A549 (cell line): ENCODE data around the gene SBNO2. TPM values are rescaled to one million over a fixed set of nuclear protein-coding genes. Genes with fewer than 3 reads are reported as not detected.

Experiments
- ATAC-seq, 2 experiments: fragments of 200-7000 bp in 1 of 2; fragments of >200 bp in 1 of 2; cut with Nextera tagmentation in 1 of 2; cut with Tn5 transposase in 1 of 2; 3 replicates each; pipeline versions ENCODE4 v1.8.0 to v1.9.1; 2018 to 2020; ENCODE audit warnings: mild to moderate bottlenecking in 1 of 2, moderate library complexity in 1 of 2
- CTCF ChIA-PET: fragments of 300-600 bp; sonication (Branson Sonifier 250); formaldehyde crosslinking; extraction: SDS; loops from one replicate; lab custom pipeline; 2021; ENCODE audit warnings: antibody characterized with exemption, inconsistent platforms; lab: Yijun Ruan, JAX
- POLR2A ChIA-PET: fragments of 350-600 bp; formaldehyde crosslinking; extraction: SDS; loops from one replicate; lab custom pipeline; 2021; ENCODE audit warnings: antibody characterized with exemption, inconsistent platforms; lab: Yijun Ruan, JAX
- DNase-seq, 2 experiments: peaks; one replicate each; pipeline versions ENCODE4 v3.0.0 to v3.0.0-alpha.2; 2011 to 2016; ENCODE audit warnings: low read depth in 1 of 2, low spot score in 1 of 2
- FAIRE-seq: peaks from 2 replicates; lab custom pipeline; 2011; peaks lifted over from hg19 to GRCh38; lab: Jason Lieb, UNC
- H3K27ac ChIP-seq, 2 experiments: fragments of >200 bp; sonication (Bioruptor Twin); formaldehyde crosslinking; 3 replicates each; pipeline ENCODE4 v1.5.1; 2016 to 2017
- H3K4me1 ChIP-seq: fragments of >200 bp; sonication (Bioruptor Twin); formaldehyde crosslinking; 3 replicates; pipeline ENCODE4 v1.6.1; 2016
- H3K4me2 ChIP-seq: fragments of >200 bp; sonication (Bioruptor Twin); formaldehyde crosslinking; 3 replicates; pipeline ENCODE4 v1.6.1; 2016
- H3K4me3 ChIP-seq: fragments of >200 bp; sonication (Bioruptor Twin); formaldehyde crosslinking; 3 replicates; pipeline ENCODE4 v1.5.1; 2016
- H3K9me3 ChIP-seq: fragments of >200 bp; sonication (Bioruptor Twin); formaldehyde crosslinking; 3 replicates; pipeline ENCODE4 v1.6.1; 2016
- CHD4 ChIP-seq: fragments of 200-600 bp; sonication (generic); IDR thresholded peaks from 2 replicates; pipeline ENCODE4 v1.6.1; 2016; ENCODE audit warnings: antibody characterized with exemption, mild to moderate bottlenecking, borderline replicate concordance
- E2F6 ChIP-seq: IDR thresholded peaks from 2 replicates; pipeline ENCODE4 v1.6.1; 2012; ENCODE audit warnings: low read depth, borderline replicate concordance
- EHF ChIP-seq: fragments of 250-450 bp; sonication (Bioruptor Pico); IDR thresholded peaks from 2 replicates; pipeline ENCODE4 v1.5.0; 2020; ENCODE audit warnings: mild to moderate bottlenecking
- ESRRA ChIP-seq: fragments of 150-350 bp; IDR thresholded peaks from 2 replicates; pipeline ENCODE4 v1.6.1; 2014; ENCODE audit warnings: mild to moderate bottlenecking, low read length, borderline replicate concordance
- GATA3 ChIP-seq: IDR thresholded peaks from 2 replicates; pipeline ENCODE4 v1.6.1; 2012; ENCODE audit warnings: borderline replicate concordance
- HES2 ChIP-seq: fragments of >200 bp; sonication (Bioruptor Twin); formaldehyde crosslinking; IDR thresholded peaks from 2 replicates; pipeline ENCODE4 v1.6.1; 2016
- HMGXB4 ChIP-seq: fragments of 250-450 bp; sonication (Bioruptor Pico); IDR thresholded peaks from 2 replicates; pipeline ENCODE4 v1.5.0; 2021; ENCODE audit warnings: mild to moderate bottlenecking, moderate library complexity, borderline replicate concordance
- HOXB13 ChIP-seq: fragments of 250-450 bp; sonication (Bioruptor Pico); IDR thresholded peaks from 2 replicates; pipeline ENCODE4 v1.5.0; 2020; ENCODE audit warnings: low read depth, mild to moderate bottlenecking, moderate library complexity
- KDM5A ChIP-seq: fragments of 200-600 bp; sonication (generic); IDR thresholded peaks from 2 replicates; pipeline ENCODE4 v1.6.1; 2016; ENCODE audit warnings: antibody characterized with exemption, mild to moderate bottlenecking
- NR3C1 ChIP-seq: fragments of >200 bp; sonication (Bioruptor Twin); formaldehyde crosslinking; IDR thresholded peaks from 3 replicates; pipeline ENCODE4 v1.6.1; 2017
- PHF8 ChIP-seq: fragments of 200-600 bp; sonication (generic); IDR thresholded peaks from 2 replicates; pipeline ENCODE4 v1.6.1; 2016; ENCODE audit warnings: low read depth, mild to moderate bottlenecking, antibody characterized with exemption, moderate library complexity, borderline replicate concordance
- POLR2AphosphoS2 ChIP-seq: conservative IDR thresholded peaks from 2 replicates; pipeline ENCODE4 v1.6.1; 2012; ENCODE audit warnings: low read length, improper control_type of control experiment, inconsistent platforms
- RNF2 ChIP-seq: fragments of 200-600 bp; sonication (generic); IDR thresholded peaks from 2 replicates; pipeline ENCODE4 v1.6.1; 2016; ENCODE audit warnings: low read depth, mild to moderate bottlenecking, antibody characterized with exemption, moderate library complexity, borderline replicate concordance
- SMC3 ChIP-seq: fragments of >200 bp; sonication (Bioruptor Twin); formaldehyde crosslinking; IDR thresholded peaks from 3 replicates; pipeline ENCODE4 v1.6.1; 2018; ENCODE audit warnings: inconsistent platforms
- TP53 ChIP-seq: fragments of 250-450 bp; sonication (Bioruptor Pico); IDR thresholded peaks from 2 replicates; pipeline ENCODE4 v1.5.0; 2021; ENCODE audit warnings: mild to moderate bottlenecking, moderate library complexity
- ZSCAN20 ChIP-seq: fragments of 250-450 bp; sonication (Bioruptor Pico); IDR thresholded peaks from 2 replicates; pipeline ENCODE4 v1.8.0; 2022; ENCODE audit warnings: mild to moderate bottlenecking, moderate library complexity
- WGBS: methylation state at CpG from one replicate; pipeline ENCODE4 v1.1.6; 2017; ENCODE audit errors: missing lambda C conversion rate; 5-methylcytosine and 5-hydroxymethylcytosine counted together
- polyA plus RNA-seq, 4 experiments: library from polyadenylated mRNA; depleted of rRNA in 3 of 4; stranded (reverse); fragments of >200 nt; fragmentation: RNase III in 1 of 4; extraction: RNeasy Plus Mini Kit Qiagen cat#74134 plus additional on column Dnase treatment in 1 of 4; gene quantifications; 2 replicates in 3 of 4; 3 replicates in 1 of 4; pipeline ENCODE4 v1.2.3, GENCODE V29; 2011 to 2017

SBNO2 gene
- polyA plus RNA-seq, 2 of the 4 experiments (the other 2 are of a cell fraction) = 6.8 to 27.0 TPM

GRCh38 chr19:1058112-1058511 is 116.0 kb downstream of the SBNO2 start:
- no peaks in the 10 kb centered on the region for H3K4me1 ChIP-seq
- no peak for TF ChIP-seq ESRRA
- TF ChIP-seq HMGXB4 (CRISPR knock-in tag) = no peak
- no peak for TF ChIP-seq EHF (CRISPR knock-in tag)
- TF ChIP-seq HOXB13 = no peak
- no peak for TF ChIP-seq CHD4
- TF ChIP-seq TP53 (CRISPR knock-in tag) = no peak
- no peak for TF ChIP-seq PHF8
- no peak for TF ChIP-seq RNF2
- no peak for TF ChIP-seq HES2
- TF ChIP-seq ZSCAN20 = no peak
- no peak for TF ChIP-seq POLR2AphosphoS2
- no peak for TF ChIP-seq E2F6
- no peak for TF ChIP-seq KDM5A
- no peak for TF ChIP-seq SMC3
- TF ChIP-seq GATA3 = no peak
- no peak for TF ChIP-seq NR3C1
- 100% methylated on average over 3 of the region's 5 CpGs for WGBS
- no peak overlapping the region for H3K4me3 ChIP-seq
- H3K27ac ChIP-seq = no peak overlapping the region
- POLR2A ChIA-PET = no interaction called here
- H3K4me2 ChIP-seq = no peak overlapping the region
- no peak for DNase-seq
- CTCF ChIA-PET = interaction anchor here (0.7 to 3.5 kb wide), 17 partner anchors 7 to 228 kb away, joined by 3 to 18 read pairs (median 4); no protein-coding TSS in a partner anchor
- no peaks in the 10 kb centered on the region for H3K9me3 ChIP-seq
- no peak for FAIRE-seq
- ATAC-seq = no peak

Other genes with a start within 250 kb of the SBNO2 start
- 3.3 and 3.4 TPM in 2 replicates for gene ARID3A, start 248.2 kb downstream of the SBNO2 start, polyA plus RNA-seq (2011; rRNA removed)
- 4.6 to 6.1 TPM (median 5.4 TPM) in 3 replicates for gene ARID3A, start 248.2 kb downstream of the SBNO2 start, polyA plus RNA-seq (2017; fragmentation: RNase III; extraction: RNeasy Plus Mini Kit Qiagen cat#74134 plus additional on column Dnase treatment)
- 22.2 and 23.8 TPM in 2 replicates for gene WDR18, start 189.9 kb downstream of the SBNO2 start, polyA plus RNA-seq (2011; rRNA removed)
- 41.7 to 48.9 TPM (median 48.1 TPM) in 3 replicates for gene WDR18, start 189.9 kb downstream of the SBNO2 start, polyA plus RNA-seq (2017; fragmentation: RNase III; extraction: RNeasy Plus Mini Kit Qiagen cat#74134 plus additional on column Dnase treatment)
- gene GRIN3B, start 173.8 kb downstream of the SBNO2 start, polyA plus RNA-seq (2011; rRNA removed) = 0.65 and 0.67 TPM in 2 replicates
- 1.1 to 1.5 TPM (median 1.5 TPM) in 3 replicates for gene GRIN3B, start 173.8 kb downstream of the SBNO2 start, polyA plus RNA-seq (2017; fragmentation: RNase III; extraction: RNeasy Plus Mini Kit Qiagen cat#74134 plus additional on column Dnase treatment)
- gene TMEM259, start 153.1 kb downstream of the SBNO2 start, polyA plus RNA-seq (2011; rRNA removed) = 45.6 and 53.3 TPM in 2 replicates
- 71.1 to 82.2 TPM (median 78.3 TPM) in 3 replicates for gene TMEM259, start 153.1 kb downstream of the SBNO2 start, polyA plus RNA-seq (2017; fragmentation: RNase III; extraction: RNeasy Plus Mini Kit Qiagen cat#74134 plus additional on column Dnase treatment)
- not detected in 2 replicates for gene RNU6-2, start 152.7 kb downstream of the SBNO2 start, polyA plus RNA-seq (2011; rRNA removed)
- not detected in 3 replicates for gene RNU6-2, start 152.7 kb downstream of the SBNO2 start, polyA plus RNA-seq (2017; fragmentation: RNase III; extraction: RNeasy Plus Mini Kit Qiagen cat#74134 plus additional on column Dnase treatment)
- 31.7 and 32.2 TPM in 2 replicates for gene CNN2, start 147.7 kb downstream of the SBNO2 start, polyA plus RNA-seq (2011; rRNA removed)
- gene CNN2, start 147.7 kb downstream of the SBNO2 start, polyA plus RNA-seq (2017; fragmentation: RNase III; extraction: RNeasy Plus Mini Kit Qiagen cat#74134 plus additional on column Dnase treatment) = 99.3 to 115 TPM (median 101 TPM) in 3 replicates
- 5.0 and 6.6 TPM in 2 replicates for gene ABCA7, start 134.2 kb downstream of the SBNO2 start, polyA plus RNA-seq (2011; rRNA removed)
- gene ABCA7, start 134.2 kb downstream of the SBNO2 start, polyA plus RNA-seq (2017; fragmentation: RNase III; extraction: RNeasy Plus Mini Kit Qiagen cat#74134 plus additional on column Dnase treatment) = 8.8 to 13.5 TPM (median 12.6 TPM) in 3 replicates
- gene ARHGAP45, start 107.1 kb downstream of the SBNO2 start, polyA plus RNA-seq (2011; rRNA removed) = 0.48 and 1.2 TPM in 2 replicates
- gene ARHGAP45, start 107.1 kb downstream of the SBNO2 start, polyA plus RNA-seq (2017; fragmentation: RNase III; extraction: RNeasy Plus Mini Kit Qiagen cat#74134 plus additional on column Dnase treatment) = 1.5 to 1.9 TPM (median 1.8 TPM) in 3 replicates
- gene POLR2E, start 78.9 kb downstream of the SBNO2 start, polyA plus RNA-seq (2011; rRNA removed) = 81.0 and 99.6 TPM in 2 replicates
- 170 to 181 TPM (median 172 TPM) in 3 replicates for gene POLR2E, start 78.9 kb downstream of the SBNO2 start, polyA plus RNA-seq (2017; fragmentation: RNase III; extraction: RNeasy Plus Mini Kit Qiagen cat#74134 plus additional on column Dnase treatment)
- gene GPX4, start 70.3 kb downstream of the SBNO2 start, polyA plus RNA-seq (2011; rRNA removed) = 223 and 248 TPM in 2 replicates
- gene GPX4, start 70.3 kb downstream of the SBNO2 start, polyA plus RNA-seq (2017; fragmentation: RNase III; extraction: RNeasy Plus Mini Kit Qiagen cat#74134 plus additional on column Dnase treatment) = 370 to 402 TPM (median 394 TPM) in 3 replicates
- gene STK11, start 31.5 kb upstream of the SBNO2 start, polyA plus RNA-seq (2011; rRNA removed) = 12.2 and 16.2 TPM in 2 replicates
- 33.6 to 34.2 TPM (median 34.0 TPM) in 3 replicates for gene STK11, start 31.5 kb upstream of the SBNO2 start, polyA plus RNA-seq (2017; fragmentation: RNase III; extraction: RNeasy Plus Mini Kit Qiagen cat#74134 plus additional on column Dnase treatment)
- gene CBARP, start 63.7 kb upstream of the SBNO2 start, polyA plus RNA-seq (2011; rRNA removed) = 0.19 and 0.30 TPM in 2 replicates
- 1.7 to 2.0 TPM (median 1.9 TPM) in 3 replicates for gene CBARP, start 63.7 kb upstream of the SBNO2 start, polyA plus RNA-seq (2017; fragmentation: RNase III; extraction: RNeasy Plus Mini Kit Qiagen cat#74134 plus additional on column Dnase treatment)
- gene ATP5F1D, start 67.5 kb upstream of the SBNO2 start, polyA plus RNA-seq (2011; rRNA removed) = 18.5 and 28.7 TPM in 2 replicates
- 96.9 to 101 TPM (median 99.7 TPM) in 3 replicates for gene ATP5F1D, start 67.5 kb upstream of the SBNO2 start, polyA plus RNA-seq (2017; fragmentation: RNase III; extraction: RNeasy Plus Mini Kit Qiagen cat#74134 plus additional on column Dnase treatment)
- gene MIDN, start 74.3 kb upstream of the SBNO2 start, polyA plus RNA-seq (2011; rRNA removed) = 9.1 and 11.8 TPM in 2 replicates
- 27.7 to 33.4 TPM (median 31.4 TPM) in 3 replicates for gene MIDN, start 74.3 kb upstream of the SBNO2 start, polyA plus RNA-seq (2017; fragmentation: RNase III; extraction: RNeasy Plus Mini Kit Qiagen cat#74134 plus additional on column Dnase treatment)
- 92.4 and 151 TPM in 2 replicates for gene CIRBP, start 95.1 kb upstream of the SBNO2 start, polyA plus RNA-seq (2011; rRNA removed)
- gene CIRBP, start 95.1 kb upstream of the SBNO2 start, polyA plus RNA-seq (2017; fragmentation: RNase III; extraction: RNeasy Plus Mini Kit Qiagen cat#74134 plus additional on column Dnase treatment) = 178 to 201 TPM (median 189 TPM) in 3 replicates
- gene FAM174C, start 101.3 kb upstream of the SBNO2 start, polyA plus RNA-seq (2011; rRNA removed) = 22.7 and 24.8 TPM in 2 replicates
- 35.6 to 37.6 TPM (median 37.1 TPM) in 3 replicates for gene FAM174C, start 101.3 kb upstream of the SBNO2 start, polyA plus RNA-seq (2017; fragmentation: RNase III; extraction: RNeasy Plus Mini Kit Qiagen cat#74134 plus additional on column Dnase treatment)
- 0.16 and 0.24 TPM in 2 replicates for gene EFNA2, start 111.6 kb upstream of the SBNO2 start, polyA plus RNA-seq (2011; rRNA removed)
- 0.84 to 1.3 TPM (median 1.2 TPM) in 3 replicates for gene EFNA2, start 111.6 kb upstream of the SBNO2 start, polyA plus RNA-seq (2017; fragmentation: RNase III; extraction: RNeasy Plus Mini Kit Qiagen cat#74134 plus additional on column Dnase treatment)
- 18.6 and 19.3 TPM in 2 replicates for gene NDUFS7, start 209.6 kb upstream of the SBNO2 start, polyA plus RNA-seq (2011; rRNA removed)
- 68.4 to 72.8 TPM (median 68.9 TPM) in 3 replicates for gene NDUFS7, start 209.6 kb upstream of the SBNO2 start, polyA plus RNA-seq (2017; fragmentation: RNase III; extraction: RNeasy Plus Mini Kit Qiagen cat#74134 plus additional on column Dnase treatment)
- 11.3 and 13.6 TPM in 2 replicates for gene GAMT, start 227.3 kb upstream of the SBNO2 start, polyA plus RNA-seq (2011; rRNA removed)
- 24.7 to 26.0 TPM (median 25.7 TPM) in 3 replicates for gene GAMT, start 227.3 kb upstream of the SBNO2 start, polyA plus RNA-seq (2017; fragmentation: RNase III; extraction: RNeasy Plus Mini Kit Qiagen cat#74134 plus additional on column Dnase treatment)
- 47.8 and 58.9 TPM in 2 replicates for gene DAZAP1, start 233.3 kb upstream of the SBNO2 start, polyA plus RNA-seq (2011; rRNA removed)
- 86.3 to 87.7 TPM (median 86.5 TPM) in 3 replicates for gene DAZAP1, start 233.3 kb upstream of the SBNO2 start, polyA plus RNA-seq (2017; fragmentation: RNase III; extraction: RNeasy Plus Mini Kit Qiagen cat#74134 plus additional on column Dnase treatment)